ENCODE measurements around the gene CITED2. TPM values are rescaled to one million over a fixed set of nuclear protein-coding genes. Genes with fewer than 3 reads are reported as not detected.

Gene CITED2
- polyA plus RNA-seq, 1 of the 3 experiments (the other 2 are of a cell fraction), result 173 TPM

DNA sequence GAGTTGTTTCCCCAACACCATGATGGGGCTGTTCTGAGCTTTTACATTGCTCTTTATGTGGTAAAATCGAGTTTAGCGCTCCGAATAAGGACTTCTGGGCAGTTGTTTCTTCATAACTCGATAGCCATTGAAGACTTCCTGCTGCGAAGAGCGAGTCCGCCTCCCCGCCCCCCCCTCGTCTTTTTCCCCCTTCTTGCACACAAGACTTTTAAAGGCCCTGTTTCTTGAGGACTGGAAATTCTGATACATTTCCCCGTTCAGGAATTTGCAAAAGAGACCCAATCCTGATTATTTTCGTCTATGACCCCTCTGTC is 1.5 kb upstream of the CITED2 start (continued):
- TF ChIP-seq MAX (IDR thresholded peaks at IDR 0.05; ENCODE audit: low read depth), result no peak

GRCh38 chr6:139375226-139376016 is 973 bp upstream of the CITED2 start:
- H3K9me2 ChIP-seq, result no peaks in the 10 kb centered on the region
- H3K27ac ChIP-seq (ENCODE audit: low read depth in 2 of 2, low read length in 1 of 2), result peak overlapping the region; percentile 82 to 91
- H3K36me3 ChIP-seq (replicated peaks in 1 of 2; ENCODE audit: control insufficient read depth in 1 of 2, insufficient read depth in 2 of 2, low read length in 1 of 2), result peaks cover 18 to 27% of the 10 kb centered on the region in 2 experiments
- peaks cover 31% of the 10 kb centered on the region for H4K20me1 ChIP-seq (ENCODE audit: insufficient read depth)
- H3F3A ChIP-seq (replicated peaks; ENCODE audit: insufficient read depth), result peaks cover 25% of the 10 kb centered on the region
- peak; percentile 79 for DNase-seq
- peak overlapping the region; percentile 72 to 95 for H3K4me3 ChIP-seq (ENCODE audit: low read depth in 2 of 2, low read length in 1 of 2)
- H3K9me3 ChIP-seq, result no peaks in the 10 kb centered on the region
- H2AFZ ChIP-seq (ENCODE audit: low read depth), result peak overlapping the region; percentile 96
- WGBS (ENCODE audit: low lambda C conversion rate), result 2% methylated on average over 11 of the region's 44 CpGs
- peaks cover 12 to 18% of the 10 kb centered on the region in 2 experiments; a peak in 2 of 4 replicates for H3K4me1 ChIP-seq (ENCODE audit: control insufficient read depth in 1 of 2, insufficient read depth in 2 of 2, low read depth in 1 of 2, low read length in 1 of 2)
- peaks cover 40% of the 10 kb centered on the region for H3K79me2 ChIP-seq (ENCODE audit: insufficient read depth)
- H3K27me3 ChIP-seq (ENCODE audit: insufficient read depth), result no peaks in the 10 kb centered on the region
- ChIA-PET POLR2A (no interaction called here), CTCF (interaction anchor here (0.9 to 3.1 kb wide), 3 partner anchors 11 to 1066 kb away, joined by 3 to 20 read pairs (median 4); partner anchors contain the start of gene HEBP2)
- peak overlapping the region; percentile 85 for H3K4me2 ChIP-seq
- peak overlapping the region; percentile 98 for H3K9ac ChIP-seq
- TF ChIP-seq SIN3A (IDR thresholded peaks at IDR 0.05; ENCODE audit: borderline replicate concordance, low read depth, low read length) (peak; percentile 82; the same call in 1 of the 2 replicates), GABPA (IDR thresholded peaks at IDR 0.05; ENCODE audit: low read depth) (no peak), USF2 (IDR thresholded peaks at IDR 0.05; ENCODE audit: borderline replicate concordance, low read depth, low read length) (no peak), YY1 (IDR thresholded peaks at IDR 0.05; ENCODE audit: low read depth) (0 out of 2 replicates have a peak, but pooled peaks have one; percentile 39), REST (IDR thresholded peaks at IDR 0.05; ENCODE audit: low read depth, low read length) (no peak; the same call in 1 of the 2 replicates), EP300 (IDR thresholded peaks at IDR 0.05; ENCODE audit: borderline replicate concordance in 1 of 2, low read depth in 1 of 2, low read length in 1 of 2) (peak in 1 of 2 experiments; percentile 8; a peak in 1 of 4 replicates), NFIC (IDR thresholded peaks at IDR 0.05; ENCODE audit: borderline replicate concordance) (peak; percentile 42; the same call in 1 of the 2 replicates), ELF1 (IDR thresholded peaks at IDR 0.05) (no peak), MXI1 (IDR thresholded peaks at IDR 0.05; ENCODE audit: low read depth, low read length) (no peak), FOXJ3 (CRISPR knock-in tag; IDR thresholded peaks at IDR 0.05) (no peak), RAD21 (IDR thresholded peaks at IDR 0.05; ENCODE audit: low read length) (no peak), MEF2A (IDR thresholded peaks at IDR 0.05; ENCODE audit: borderline replicate concordance, low read depth) (no peak), EZH2phosphoT487 (IDR thresholded peaks at IDR 0.05; ENCODE audit: borderline replicate concordance, low read depth) (no peak), TAF1 (IDR thresholded peaks at IDR 0.05; ENCODE audit: borderline replicate concordance, low read depth, low read length) (peak; percentile 82; the same call in 1 of the 2 replicates), TEAD4 (IDR thresholded peaks at IDR 0.05; ENCODE audit: borderline replicate concordance, insufficient read depth) (0 out of 2 replicates have a peak, but pooled peaks have one; percentile 39), USF1 (IDR thresholded peaks at IDR 0.05; ENCODE audit: borderline replicate concordance, low read depth) (no peak), GATA2 (CRISPR knock-in tag; IDR thresholded peaks at IDR 0.05) (no peak)
- TF ChIP-seq, protein P1, sequence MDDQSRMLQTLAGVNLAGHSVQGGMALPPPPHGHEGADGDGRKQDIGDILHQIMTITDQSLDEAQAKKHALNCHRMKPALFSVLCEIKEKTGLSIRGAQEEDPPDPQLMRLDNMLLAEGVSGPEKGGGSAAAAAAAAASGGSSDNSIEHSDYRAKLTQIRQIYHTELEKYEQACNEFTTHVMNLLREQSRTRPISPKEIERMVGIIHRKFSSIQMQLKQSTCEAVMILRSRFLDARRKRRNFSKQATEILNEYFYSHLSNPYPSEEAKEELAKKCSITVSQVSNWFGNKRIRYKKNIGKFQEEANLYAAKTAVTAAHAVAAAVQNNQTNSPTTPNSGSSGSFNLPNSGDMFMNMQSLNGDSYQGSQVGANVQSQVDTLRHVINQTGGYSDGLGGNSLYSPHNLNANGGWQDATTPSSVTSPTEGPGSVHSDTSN (IDR thresholded peaks at IDR 0.05), result peak; percentile 50
- TF ChIP-seq, protein P2, sequence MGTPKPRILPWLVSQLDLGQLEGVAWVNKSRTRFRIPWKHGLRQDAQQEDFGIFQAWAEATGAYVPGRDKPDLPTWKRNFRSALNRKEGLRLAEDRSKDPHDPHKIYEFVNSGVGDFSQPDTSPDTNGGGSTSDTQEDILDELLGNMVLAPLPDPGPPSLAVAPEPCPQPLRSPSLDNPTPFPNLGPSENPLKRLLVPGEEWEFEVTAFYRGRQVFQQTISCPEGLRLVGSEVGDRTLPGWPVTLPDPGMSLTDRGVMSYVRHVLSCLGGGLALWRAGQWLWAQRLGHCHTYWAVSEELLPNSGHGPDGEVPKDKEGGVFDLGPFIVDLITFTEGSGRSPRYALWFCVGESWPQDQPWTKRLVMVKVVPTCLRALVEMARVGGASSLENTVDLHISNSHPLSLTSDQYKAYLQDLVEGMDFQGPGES (IDR thresholded peaks at IDR 0.05; ENCODE audit: low read depth, low read length), result no peak
